PFSK-1 (cell line): ENCODE results near the gene ORMDL2.

ENCODE experiments used
- FOXP2 ChIP-seq: optimal IDR thresholded peaks from 2 replicates; pipeline ENCODE3; 2011; ENCODE audit warnings: borderline replicate concordance, control low read depth, inconsistent platforms; ENCODE audit not compliant: insufficient read depth; ENCODE audit errors: extremely low read length, extremely low read depth
- POLR2AphosphoS5 ChIP-seq: IDR thresholded peaks from 2 replicates; pipeline ENCODE4 v1.6.1; 2012; ENCODE audit warnings: low read depth, mild to moderate bottlenecking, control low read depth, low read length, moderate library complexity
- REST ChIP-seq, 2 experiments: IDR thresholded peaks; 2 replicates each; pipeline versions ENCODE4 v1.6.1 to v1.8.0; 2011 to 2012; ENCODE audit warnings: low read depth in 2 of 2, low read length in 2 of 2, control low read depth in 1 of 2, inconsistent platforms in 1 of 2, mild to moderate bottlenecking in 1 of 2, moderate library complexity in 1 of 2; ENCODE audit not compliant: insufficient read depth in 1 of 2
- SIN3A ChIP-seq: IDR thresholded peaks from 2 replicates; pipeline ENCODE4 v1.6.1; 2012; ENCODE audit warnings: mild to moderate bottlenecking, low read length, moderate library complexity, borderline replicate concordance; ENCODE audit not compliant: insufficient read depth
- TAF1 ChIP-seq: IDR thresholded peaks from 2 replicates; pipeline ENCODE4 v1.6.1; 2012; ENCODE audit warnings: low read length, control low read depth, borderline replicate concordance; ENCODE audit not compliant: insufficient read depth

Gene ORMDL2

DNA sequence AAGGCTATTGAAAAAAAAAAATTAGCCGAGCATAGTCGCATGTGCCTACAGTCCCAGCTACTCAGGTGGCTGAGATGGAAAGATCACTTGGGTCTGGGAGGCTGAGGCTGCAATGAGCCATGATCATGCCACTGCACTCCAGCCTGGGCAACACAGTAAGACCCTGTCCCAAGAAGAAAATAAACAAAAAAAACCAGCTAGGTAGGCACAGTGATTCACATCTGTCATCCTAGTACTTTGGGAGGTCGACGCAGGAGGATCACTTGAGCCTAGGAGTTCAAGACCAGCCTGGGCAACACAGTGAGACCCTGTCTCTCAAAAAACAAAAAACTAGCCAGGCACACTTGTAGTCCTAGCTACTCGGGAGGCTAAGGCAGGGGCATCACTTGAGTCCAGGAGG lies 8.6 kb upstream of the ORMDL2 start:
- TF ChIP-seq POLR2AphosphoS5 (no peak), FOXP2 (no peak), TAF1 (no peak), SIN3A (no peak), REST (IDR thresholded peaks at IDR 0.05; ENCODE audit: insufficient read depth in 1 of 2, low read depth in 2 of 2, low read length in 2 of 2) (no peak)

- TF ChIP-seq TAF1 (no peak), REST (IDR thresholded peaks at IDR 0.05; ENCODE audit: insufficient read depth in 1 of 2, low read depth in 2 of 2, low read length in 2 of 2) (no peak), POLR2AphosphoS5 (no peak), FOXP2 (no peak), SIN3A (no peak)
Observed at GRCh38 chr12:55812088-55812487, 5.8 kb upstream of the ORMDL2 start.

DNA sequence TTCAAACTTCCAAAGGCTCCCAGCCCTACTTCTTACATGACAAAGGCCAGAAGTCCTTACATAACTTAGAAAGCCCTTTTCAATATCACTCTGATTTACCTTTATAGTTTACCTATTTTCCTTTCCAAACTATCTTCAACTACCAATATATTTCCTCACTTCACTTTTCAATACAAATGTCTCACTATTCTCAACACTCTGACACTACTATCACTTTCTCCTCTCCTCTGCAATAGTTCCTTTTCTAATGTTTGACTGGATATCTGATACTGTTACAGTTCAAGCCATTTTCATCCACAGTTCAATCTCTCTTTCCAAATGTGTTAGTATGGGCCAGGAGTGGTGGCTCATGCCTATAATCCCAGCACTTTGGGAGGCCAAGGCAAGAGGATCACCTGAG lies 3.6 kb upstream of the ORMDL2 start:
- TF ChIP-seq POLR2AphosphoS5, result no peak
- TF ChIP-seq SIN3A, result no peak
- TF ChIP-seq FOXP2, result no peak
- no peak for TF ChIP-seq REST (IDR thresholded peaks at IDR 0.05; ENCODE audit: insufficient read depth in 1 of 2, low read depth in 2 of 2, low read length in 2 of 2)
- no peak for TF ChIP-seq TAF1

DNA sequence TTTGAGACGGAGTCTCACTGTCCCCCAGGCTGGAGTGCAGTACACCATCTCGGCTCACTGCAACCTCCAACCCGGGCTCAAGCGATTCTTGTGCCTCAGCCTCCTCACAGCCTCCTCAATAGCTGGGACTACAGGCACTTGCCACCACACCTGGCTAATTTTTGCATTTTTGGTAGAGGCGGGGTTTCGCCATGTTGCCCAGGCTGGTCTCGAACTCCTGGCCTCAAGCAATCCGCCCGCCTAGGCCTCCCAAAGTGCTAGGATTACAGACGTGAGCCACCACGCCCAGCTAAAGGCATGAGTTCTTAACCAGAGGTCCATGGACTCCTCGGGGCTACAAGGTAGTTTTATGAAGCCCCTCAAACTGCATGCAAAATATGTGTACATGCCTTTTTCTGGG lies 2.4 kb upstream of the ORMDL2 start:
- TF ChIP-seq POLR2AphosphoS5, result no peak
- no peak for TF ChIP-seq SIN3A
- no peak for TF ChIP-seq TAF1

DNA sequence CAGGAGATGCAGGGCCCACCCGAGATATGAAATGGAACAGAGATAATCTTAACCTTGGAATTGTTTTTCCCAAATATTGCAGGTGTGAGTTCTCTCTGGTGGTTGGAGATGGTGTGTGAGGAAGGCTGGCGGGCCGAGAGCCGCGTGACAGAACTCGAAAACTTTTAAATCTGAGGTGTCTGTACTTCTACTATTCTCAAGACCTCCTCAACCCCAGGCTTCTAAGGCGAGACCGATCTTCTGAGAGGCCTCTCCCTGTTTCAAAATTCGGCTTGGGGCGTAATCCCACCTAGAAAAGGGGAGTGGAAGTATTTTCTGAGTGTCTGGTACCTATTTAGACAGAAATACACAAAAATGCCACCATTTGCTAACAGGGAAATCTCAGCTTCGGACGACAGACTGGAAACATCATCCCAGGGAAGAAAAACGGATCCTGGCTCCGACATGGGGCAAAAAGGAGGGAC lies 928 bp upstream of the ORMDL2 start:
- TF ChIP-seq REST (IDR thresholded peaks at IDR 0.05; ENCODE audit: insufficient read depth in 1 of 2, low read depth in 2 of 2, low read length in 2 of 2) (no peak), POLR2AphosphoS5 (no peak), FOXP2 (no peak), TAF1 (no peak), SIN3A (no peak)
